ENCODE results near the gene MCC.

The MCC gene

DNA sequence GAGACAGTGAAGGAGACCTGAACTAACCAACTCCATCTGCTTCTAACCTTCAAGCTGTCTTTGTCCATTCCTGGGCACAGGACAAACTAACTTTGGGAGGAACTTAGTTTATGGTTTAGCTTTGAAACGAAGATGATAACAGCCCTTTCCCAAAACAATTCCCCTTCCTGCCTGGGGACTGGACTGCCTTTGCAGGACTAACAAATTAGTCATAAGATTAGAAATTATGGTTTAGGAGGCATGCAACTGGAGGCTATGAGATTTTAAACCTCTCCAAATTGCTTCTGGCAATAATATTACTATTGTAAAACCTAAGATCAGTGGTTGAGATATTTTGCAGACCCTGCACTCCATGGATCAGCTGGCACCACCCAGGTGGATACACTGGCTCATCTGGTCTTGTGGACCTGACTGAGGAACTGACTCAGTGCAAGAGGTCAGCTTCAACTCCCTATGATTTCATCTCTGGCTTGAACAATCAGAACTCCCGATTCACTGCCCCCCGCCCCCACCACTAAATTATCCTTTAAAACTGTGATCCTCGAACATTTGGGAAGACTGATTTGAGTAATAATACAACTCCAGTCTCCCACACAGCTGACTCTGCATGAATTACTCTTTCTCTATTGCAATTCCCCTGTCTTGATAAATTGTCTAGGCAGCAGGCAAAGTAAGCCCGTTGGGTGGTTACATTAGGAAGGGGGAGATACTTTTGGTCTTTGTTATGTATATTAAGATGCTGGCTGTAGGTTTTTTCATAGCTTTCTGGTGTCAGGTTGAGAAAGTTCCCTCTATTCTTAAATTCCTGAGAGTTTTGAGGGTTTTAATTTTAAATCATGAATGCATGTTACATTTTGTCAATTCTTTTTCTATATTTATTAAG, 266.7 kb downstream of the MCC start:
- TF ChIP-seq, protein P1, sequence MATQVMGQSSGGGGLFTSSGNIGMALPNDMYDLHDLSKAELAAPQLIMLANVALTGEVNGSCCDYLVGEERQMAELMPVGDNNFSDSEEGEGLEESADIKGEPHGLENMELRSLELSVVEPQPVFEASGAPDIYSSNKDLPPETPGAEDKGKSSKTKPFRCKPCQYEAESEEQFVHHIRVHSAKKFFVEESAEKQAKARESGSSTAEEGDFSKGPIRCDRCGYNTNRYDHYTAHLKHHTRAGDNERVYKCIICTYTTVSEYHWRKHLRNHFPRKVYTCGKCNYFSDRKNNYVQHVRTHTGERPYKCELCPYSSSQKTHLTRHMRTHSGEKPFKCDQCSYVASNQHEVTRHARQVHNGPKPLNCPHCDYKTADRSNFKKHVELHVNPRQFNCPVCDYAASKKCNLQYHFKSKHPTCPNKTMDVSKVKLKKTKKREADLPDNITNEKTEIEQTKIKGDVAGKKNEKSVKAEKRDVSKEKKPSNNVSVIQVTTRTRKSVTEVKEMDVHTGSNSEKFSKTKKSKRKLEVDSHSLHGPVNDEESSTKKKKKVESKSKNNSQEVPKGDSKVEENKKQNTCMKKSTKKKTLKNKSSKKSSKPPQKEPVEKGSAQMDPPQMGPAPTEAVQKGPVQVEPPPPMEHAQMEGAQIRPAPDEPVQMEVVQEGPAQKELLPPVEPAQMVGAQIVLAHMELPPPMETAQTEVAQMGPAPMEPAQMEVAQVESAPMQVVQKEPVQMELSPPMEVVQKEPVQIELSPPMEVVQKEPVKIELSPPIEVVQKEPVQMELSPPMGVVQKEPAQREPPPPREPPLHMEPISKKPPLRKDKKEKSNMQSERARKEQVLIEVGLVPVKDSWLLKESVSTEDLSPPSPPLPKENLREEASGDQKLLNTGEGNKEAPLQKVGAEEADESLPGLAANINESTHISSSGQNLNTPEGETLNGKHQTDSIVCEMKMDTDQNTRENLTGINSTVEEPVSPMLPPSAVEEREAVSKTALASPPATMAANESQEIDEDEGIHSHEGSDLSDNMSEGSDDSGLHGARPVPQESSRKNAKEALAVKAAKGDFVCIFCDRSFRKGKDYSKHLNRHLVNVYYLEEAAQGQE (IDR thresholded peaks at IDR 0.05; ENCODE audit: insufficient read depth in 1 of 2, low read depth in 2 of 2, low read length in 2 of 2) = no peak
- no peak for TF ChIP-seq POLR2AphosphoS5 (IDR thresholded peaks at IDR 0.05; ENCODE audit: low read depth, low read length)
- no peak for TF ChIP-seq TAF1 (IDR thresholded peaks at IDR 0.05; ENCODE audit: borderline replicate concordance, insufficient read depth, low read length)
- TF ChIP-seq FOXP2 (optimal IDR thresholded peaks at IDR 0.05; ENCODE audit: borderline replicate concordance, extremely low read depth, extremely low read length, insufficient read depth) = no peak
- no peak for TF ChIP-seq SIN3A (IDR thresholded peaks at IDR 0.05; ENCODE audit: borderline replicate concordance, insufficient read depth, low read length)

DNA sequence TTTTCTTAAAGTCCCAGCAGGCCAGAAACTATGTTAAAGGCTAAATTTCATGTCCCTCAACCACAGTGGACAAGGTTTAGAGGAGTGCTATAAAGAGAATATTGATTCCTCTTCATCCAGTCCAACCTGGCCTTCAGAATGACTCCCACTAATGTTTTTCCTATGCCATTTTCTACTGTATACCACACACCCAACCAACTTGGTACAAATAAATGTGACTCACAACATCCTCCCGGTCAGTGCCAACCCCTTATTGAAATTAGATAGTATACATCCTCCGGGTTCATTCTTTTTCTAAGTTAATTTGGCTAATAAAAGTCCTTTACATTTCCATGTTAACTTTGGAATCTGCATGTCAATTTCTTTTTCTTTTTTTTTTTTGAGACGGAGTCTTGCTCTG, 268.6 kb downstream of the MCC start:
- TF ChIP-seq, protein P1 (IDR thresholded peaks at IDR 0.05; ENCODE audit: insufficient read depth in 1 of 2, low read depth in 2 of 2, low read length in 2 of 2) = no peak
- no peak for TF ChIP-seq POLR2AphosphoS5 (IDR thresholded peaks at IDR 0.05; ENCODE audit: low read depth, low read length)

DNA sequence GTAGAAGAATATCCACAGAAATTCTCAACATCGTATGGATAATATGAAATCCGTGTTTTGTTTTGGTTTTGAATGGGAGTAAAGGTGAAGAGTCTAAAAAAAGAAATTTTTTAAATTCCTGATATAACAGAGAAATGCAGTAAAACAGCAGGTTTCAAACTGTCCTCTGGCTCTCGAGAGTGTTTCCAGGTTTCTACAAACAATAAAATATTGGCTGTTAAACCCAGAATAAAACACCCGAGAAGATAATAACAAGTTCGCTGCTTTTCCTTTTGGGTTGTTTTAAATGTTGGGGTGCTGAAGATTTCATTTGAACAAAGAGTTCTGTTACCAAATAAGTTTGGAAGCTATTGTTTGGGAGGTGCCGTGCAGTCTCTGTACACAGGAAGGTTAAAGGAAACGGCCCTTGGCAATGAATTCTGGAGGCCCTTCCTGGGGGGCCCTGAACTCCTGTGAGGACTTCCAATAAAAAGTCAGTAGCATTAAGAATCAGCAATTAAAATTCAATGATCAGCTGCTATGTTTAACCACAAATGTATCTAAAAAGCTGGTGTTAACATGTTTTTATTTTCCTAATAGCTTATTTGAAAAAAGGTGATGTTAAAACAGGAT, 269.2 kb downstream of the MCC start:
- TF ChIP-seq FOXP2 (optimal IDR thresholded peaks at IDR 0.05; ENCODE audit: borderline replicate concordance, extremely low read depth, extremely low read length, insufficient read depth) (no peak), POLR2AphosphoS5 (IDR thresholded peaks at IDR 0.05; ENCODE audit: low read depth, low read length) (no peak), TAF1 (IDR thresholded peaks at IDR 0.05; ENCODE audit: borderline replicate concordance, insufficient read depth, low read length) (no peak), SIN3A (IDR thresholded peaks at IDR 0.05; ENCODE audit: borderline replicate concordance, insufficient read depth, low read length) (no peak)

DNA sequence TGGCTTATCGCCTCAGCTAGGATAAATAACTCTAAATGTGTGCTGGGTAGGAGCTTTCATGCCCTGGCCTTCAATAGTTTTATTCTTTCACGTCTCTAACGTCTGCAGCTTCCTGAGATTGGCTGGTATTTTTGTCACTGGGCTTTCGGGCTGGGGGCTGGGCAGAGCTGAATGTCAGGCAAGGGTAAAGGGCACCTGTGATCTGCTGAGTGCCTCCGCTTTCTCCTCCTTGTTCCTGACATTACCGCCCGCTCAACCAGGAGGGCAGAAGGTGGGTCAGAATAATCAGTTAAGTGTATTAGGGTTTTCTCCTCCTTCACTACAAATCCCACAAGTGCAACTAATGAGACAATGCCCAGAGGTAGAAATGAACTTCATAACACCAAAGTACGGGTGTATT, 270.1 kb downstream of the MCC start:
- TF ChIP-seq SIN3A (IDR thresholded peaks at IDR 0.05; ENCODE audit: borderline replicate concordance, insufficient read depth, low read length) (no peak), POLR2AphosphoS5 (IDR thresholded peaks at IDR 0.05; ENCODE audit: low read depth, low read length) (no peak), FOXP2 (optimal IDR thresholded peaks at IDR 0.05; ENCODE audit: borderline replicate concordance, extremely low read depth, extremely low read length, insufficient read depth) (no peak), TAF1 (IDR thresholded peaks at IDR 0.05; ENCODE audit: borderline replicate concordance, insufficient read depth, low read length) (no peak)
- TF ChIP-seq, protein P1 (IDR thresholded peaks at IDR 0.05; ENCODE audit: insufficient read depth in 1 of 2, low read depth in 2 of 2, low read length in 2 of 2) = no peak

DNA sequence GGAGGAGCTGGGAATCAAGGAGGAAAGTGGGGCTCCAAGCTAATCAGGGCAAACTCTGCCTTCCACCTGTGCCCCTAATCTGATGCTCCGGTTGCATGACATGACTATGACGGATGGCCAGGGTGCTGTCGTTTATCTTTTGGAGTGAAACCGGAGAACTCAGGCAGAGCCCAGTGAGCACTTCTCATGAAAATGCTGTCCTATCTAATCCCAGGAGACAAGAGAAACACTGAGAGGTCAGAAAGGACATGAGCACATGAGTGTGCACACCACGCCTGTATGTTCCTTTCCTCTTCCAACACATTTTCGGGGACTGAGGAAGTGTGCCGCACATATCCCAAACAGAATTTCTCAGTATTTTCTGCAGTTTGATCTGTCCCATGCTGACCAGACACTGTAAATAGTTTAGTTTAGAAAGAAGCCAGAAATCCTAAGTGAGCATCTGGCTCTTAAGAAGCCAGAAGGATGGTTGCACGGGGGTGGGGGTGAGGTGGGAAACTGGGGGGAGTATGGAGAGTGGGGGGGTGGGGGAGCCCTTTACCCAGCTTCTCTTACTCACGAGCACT, 270.6 kb downstream of the MCC start:
- TF ChIP-seq TAF1 (IDR thresholded peaks at IDR 0.05; ENCODE audit: borderline replicate concordance, insufficient read depth, low read length) (no peak), SIN3A (IDR thresholded peaks at IDR 0.05; ENCODE audit: borderline replicate concordance, insufficient read depth, low read length) (no peak), POLR2AphosphoS5 (IDR thresholded peaks at IDR 0.05; ENCODE audit: low read depth, low read length) (no peak), FOXP2 (optimal IDR thresholded peaks at IDR 0.05; ENCODE audit: borderline replicate concordance, extremely low read depth, extremely low read length, insufficient read depth) (no peak)
- TF ChIP-seq, protein P1 (IDR thresholded peaks at IDR 0.05; ENCODE audit: insufficient read depth in 1 of 2, low read depth in 2 of 2, low read length in 2 of 2) = no peak
